Endothelial cell of umbilical vein (primary cell): ENCODE data around the gene CRYBG2. TPM values are rescaled to one million over a fixed set of nuclear protein-coding genes. Genes with fewer than 3 reads are reported as not detected.

Experiments used
- BruUV-seq: library from RNA; stranded (reverse); fragments of 400-500 nt; replicated peaks from 2 replicates; lab custom pipeline; 2021; lab: Mats Ljungman, UMichigan
- CTCF ChIA-PET: fragments of 300-600, 350-600 bp; sonication (Branson Sonifier 250); formaldehyde crosslinking; loops from one replicate; lab custom pipeline; 2021; ENCODE audit warnings: antibody characterized with exemption, inconsistent platforms; lab: Charles Lee
- POLR2A ChIA-PET: fragments of 300-600, 350-600 bp; sonication (Branson Sonifier 250); formaldehyde crosslinking; loops from one replicate; lab custom pipeline; 2021; ENCODE audit warnings: antibody characterized with exemption, inconsistent platforms; lab: Charles Lee
- DNase-seq: peaks from one replicate; pipeline ENCODE4 v3.0.0-alpha.2; 2011; ENCODE audit warnings: low read depth, low spot score
- FAIRE-seq: peaks from 2 replicates; lab custom pipeline; 2011; peaks lifted over from hg19 to GRCh38; lab: Jason Lieb, UNC
- H2AFZ ChIP-seq: 2 replicates; pipeline ENCODE4 v1.6.0; 2012; ENCODE audit warnings: low read depth, low read length, control low read depth, inconsistent platforms
- H3K27ac ChIP-seq: 2 replicates; pipeline ENCODE4 v1.5.1; 2011; ENCODE audit warnings: low read depth, mild to moderate bottlenecking, control low read depth, low read length, moderate library complexity; ENCODE audit not compliant: insufficient read depth
- H3K27me3 ChIP-seq, 2 experiments: 2 replicates each; pipeline versions ENCODE4 v1.6.0 to v1.6.1; 2011; ENCODE audit warnings: low read length in 2 of 2, mixed read lengths in 1 of 2; ENCODE audit not compliant: control insufficient read depth in 2 of 2, insufficient read depth in 2 of 2
- H3K36me3 ChIP-seq, 2 experiments: 2 replicates in 1 of 2; 3 replicates in 1 of 2; pipeline ENCODE4 v1.5.1; 2011; ENCODE audit warnings: low read length in 2 of 2, mild to moderate bottlenecking in 1 of 2, moderate library complexity in 1 of 2; ENCODE audit not compliant: control insufficient read depth in 2 of 2, insufficient read depth in 2 of 2; ENCODE audit errors: extremely low read depth in 1 of 2
- H3K4me1 ChIP-seq: 3 replicates; pipeline ENCODE4 v1.5.1; 2011; ENCODE audit warnings: mild to moderate bottlenecking, low read length; ENCODE audit not compliant: control insufficient read depth, insufficient read depth; ENCODE audit errors: extremely low read depth
- H3K4me2 ChIP-seq: 2 replicates; pipeline ENCODE4 v1.6.1; 2011; ENCODE audit warnings: low read length, control low read depth, mixed read lengths; ENCODE audit not compliant: insufficient read depth
- H3K4me3 ChIP-seq, 3 experiments: fragments of 200-600 bp in 1 of 3; sonication (generic), shearing (Covaris generic) in 1 of 3; replicated peaks in 1 of 3; 2 replicates each; pipeline ENCODE4 v1.5.1; 2011 to 2016; ENCODE audit warnings: control low read depth in 3 of 3, low read length in 3 of 3, mild to moderate bottlenecking in 2 of 3, inconsistent platforms in 1 of 3, low read depth in 1 of 3, moderate library complexity in 1 of 3; ENCODE audit not compliant: insufficient read depth in 1 of 3
- H3K79me2 ChIP-seq: 2 replicates; pipeline ENCODE4 v1.6.0; 2012; ENCODE audit warnings: low read length, inconsistent platforms; ENCODE audit not compliant: control insufficient read depth, insufficient read depth
- H3K9ac ChIP-seq: replicated peaks from 2 replicates; pipeline ENCODE3; 2011; ENCODE audit warnings: low read length, control low read depth; ENCODE audit not compliant: insufficient read depth; ENCODE audit errors: extremely low read depth
- H3K9me1 ChIP-seq: replicated peaks from 3 replicates; pipeline ENCODE4 v1.6.0; 2011; ENCODE audit warnings: mild to moderate bottlenecking, low read length; ENCODE audit not compliant: control insufficient read depth, insufficient read depth; ENCODE audit errors: extremely low read depth
- H3K9me3 ChIP-seq: replicated peaks from 2 replicates; pipeline ENCODE4 v1.5.1; 2012; ENCODE audit warnings: low read length, inconsistent platforms; ENCODE audit not compliant: control insufficient read depth, insufficient read depth
- H4K20me1 ChIP-seq: replicated peaks from 2 replicates; pipeline ENCODE3; 2011; ENCODE audit warnings: mild to moderate bottlenecking, low read length; ENCODE audit not compliant: control insufficient read depth, insufficient read depth; ENCODE audit errors: extremely low read depth
- MAX ChIP-seq: IDR thresholded peaks from 2 replicates; pipeline ENCODE4 v1.6.1; 2011; ENCODE audit not compliant: insufficient read depth, insufficient read length
- dilution Hi-C: fragments of 300-500 bp; cut with MboI; formaldehyde crosslinking; loops from one replicate; pipeline ENCODE4 v1.15.0; 2019; ENCODE audit warnings: low sequenced_read_pairs; ENCODE audit not compliant: extremely low pct_ligation_motif_present
- intact Hi-C: fragments of 100-400 bp; cut with micrococcal nuclease; formaldehyde crosslinking; loops from one replicate; pipeline ENCODE4 v1.10.0; 2022
- polyA plus RNA-seq, 4 experiments: library from polyadenylated mRNA; depleted of rRNA in 3 of 4; stranded (reverse) in 3 of 4; unstranded in 1 of 4; fragments of >200 nt; gene quantifications; 2 replicates each; pipeline versions ENCODE4 v1.2.1 to v1.2.3, GENCODE V29; 2011 to 2012; ENCODE audit warnings: missing spikeins in 1 of 4
- total RNA-seq: library from RNA; stranded (reverse); gene quantifications from 2 replicates; pipeline ENCODE4 v1.2.3, GENCODE V29; 2021
- TF ChIP-seq, protein P1 (sequence below), 2 donors: IDR thresholded peaks; 1 replicate in 1 of 2; 2 replicates in 1 of 2; pipeline ENCODE4 v1.5.1; 2011; ENCODE audit warnings: low read length in 2 of 2, mild to moderate bottlenecking in 2 of 2, moderate library complexity in 2 of 2, control low read depth in 1 of 2, inconsistent platforms in 1 of 2, low read depth in 1 of 2; ENCODE audit not compliant: insufficient read depth in 1 of 2; ENCODE audit errors: extremely low read depth in 1 of 2

The CRYBG2 gene
- total and polyA plus RNA-seq, 2 donors (not counting 3 experiments of a cell fraction or from before 2014, with no cell fraction given), result not detected

DNA sequence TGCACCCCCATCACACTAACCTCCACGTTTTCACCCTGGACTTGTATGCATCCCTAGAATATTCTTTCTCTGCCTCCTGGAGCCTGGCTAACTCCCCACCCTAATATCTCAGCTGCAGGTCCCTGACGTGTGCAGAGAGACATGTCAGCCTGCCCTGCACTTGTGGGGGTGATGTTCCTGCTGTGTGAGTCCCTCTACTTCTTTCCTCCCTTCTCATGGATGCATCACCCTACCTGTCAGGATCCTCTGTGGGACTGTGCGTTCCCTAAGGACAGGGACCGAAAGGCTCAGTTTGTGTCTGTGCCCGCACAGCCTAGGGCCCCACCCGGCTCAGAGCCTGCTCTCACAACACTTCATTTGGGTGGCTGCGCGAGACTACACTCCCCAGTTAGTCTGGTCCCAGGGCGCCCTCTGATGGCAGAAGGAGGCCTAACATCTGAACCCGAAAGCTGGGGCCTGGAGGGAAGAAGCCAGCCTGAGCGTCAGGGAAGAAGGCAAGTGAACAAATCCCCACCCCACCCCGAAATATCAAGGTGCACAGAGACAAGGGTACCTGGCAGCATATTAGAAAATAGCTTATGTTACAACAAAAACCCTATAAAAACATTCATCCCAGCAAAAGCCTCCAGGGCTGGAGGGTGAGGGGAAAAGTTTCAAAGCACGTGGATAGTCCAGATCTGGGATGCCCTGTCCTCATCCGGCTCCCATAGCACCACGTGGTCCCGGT is 32.5 kb downstream of the CRYBG2 start:
- intact Hi-C loops, result loop anchor here (1.0 to 5.0 kb wide), 7 partner anchors 36 to 287 kb away; partner anchors contain the start of gene ZNF593
- Histone ChIP-seq H3K27ac (no peak overlapping the region), H3K4me3 (no peak overlapping the region)

More for the DNA sequence above, 32.5 kb downstream of the CRYBG2 start:
- TF ChIP-seq MAX, result no peak
- TF ChIP-seq, protein P1, sequence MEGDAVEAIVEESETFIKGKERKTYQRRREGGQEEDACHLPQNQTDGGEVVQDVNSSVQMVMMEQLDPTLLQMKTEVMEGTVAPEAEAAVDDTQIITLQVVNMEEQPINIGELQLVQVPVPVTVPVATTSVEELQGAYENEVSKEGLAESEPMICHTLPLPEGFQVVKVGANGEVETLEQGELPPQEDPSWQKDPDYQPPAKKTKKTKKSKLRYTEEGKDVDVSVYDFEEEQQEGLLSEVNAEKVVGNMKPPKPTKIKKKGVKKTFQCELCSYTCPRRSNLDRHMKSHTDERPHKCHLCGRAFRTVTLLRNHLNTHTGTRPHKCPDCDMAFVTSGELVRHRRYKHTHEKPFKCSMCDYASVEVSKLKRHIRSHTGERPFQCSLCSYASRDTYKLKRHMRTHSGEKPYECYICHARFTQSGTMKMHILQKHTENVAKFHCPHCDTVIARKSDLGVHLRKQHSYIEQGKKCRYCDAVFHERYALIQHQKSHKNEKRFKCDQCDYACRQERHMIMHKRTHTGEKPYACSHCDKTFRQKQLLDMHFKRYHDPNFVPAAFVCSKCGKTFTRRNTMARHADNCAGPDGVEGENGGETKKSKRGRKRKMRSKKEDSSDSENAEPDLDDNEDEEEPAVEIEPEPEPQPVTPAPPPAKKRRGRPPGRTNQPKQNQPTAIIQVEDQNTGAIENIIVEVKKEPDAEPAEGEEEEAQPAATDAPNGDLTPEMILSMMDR (IDR thresholded peaks at IDR 0.05; ENCODE audit: extremely low read depth in 1 of 2, insufficient read depth in 1 of 2, low read depth in 1 of 2, low read length in 2 of 2), result peak; percentile 82 to 92
- no peaks in the 10 kb centered on the region for H4K20me1 ChIP-seq
- POLR2A ChIA-PET, result no interaction called here
- no peak overlapping the region for H3K9ac ChIP-seq
- H3K4me2 ChIP-seq, result no peak overlapping the region
- FAIRE-seq (peak; percentile 89), DNase-seq (peak; percentile 81)
- H2AFZ ChIP-seq, result peak overlapping the region; percentile 70
- no peaks in the 10 kb centered on the region for H3K79me2 ChIP-seq
- H3K9me3 ChIP-seq, result no peaks in the 10 kb centered on the region
- H3K9me1 ChIP-seq, result no peaks in the 10 kb centered on the region
- H3K4me1 ChIP-seq, result no peaks in the 10 kb centered on the region
- dilution Hi-C loops, result no loop called here
- H3K27me3 ChIP-seq, result no peaks in the 10 kb centered on the region
- no peaks in the 10 kb centered on the region for H3K36me3 ChIP-seq
- CTCF ChIA-PET, result interaction anchor here (0.6 to 7.4 kb wide), 48 partner anchors 8 to 426 kb away, joined by 3 to 132 read pairs (median 4); partner anchors contain the start of genes C1orf232, CATSPER4, CEP85 and CNKSR1
- no TSS peak for BruUV-seq
